Measurements from ENCODE around the gene TSPAN14.

Gene TSPAN14

GRCh38 chr10:80518807-80519360, 64.8 kb downstream of the TSPAN14 start:
- H3K9ac ChIP-seq (ENCODE audit: low read depth, low read length, poor library complexity, severe bottlenecking) = no peak overlapping the region
- peaks cover 60% of the 10 kb centered on the region; the same call in 1 of the 2 replicates for H3K36me3 ChIP-seq (ENCODE audit: insufficient read depth, low read length)
- H3K9me2 ChIP-seq (replicated peaks; ENCODE audit: low read depth, low read length) = no peaks in the 10 kb centered on the region

GRCh38 chr10:80519936-80520650, 66.0 kb downstream of the TSPAN14 start:
- Histone ChIP-seq H3K9ac (ENCODE audit: low read depth, low read length, poor library complexity, severe bottlenecking) (no peak overlapping the region), H3K9me3 (ENCODE audit: insufficient read depth, low read depth, low read length) (no peaks in the 10 kb centered on the region), H2AFZ (ENCODE audit: low read length) (no peak overlapping the region), H3K4me3 (ENCODE audit: low read length, poor library complexity, severe bottlenecking) (no peak overlapping the region), H3K4me1 (ENCODE audit: insufficient read depth, low read length, poor library complexity, severe bottlenecking) (no peaks in the 10 kb centered on the region), H3K4me2 (ENCODE audit: low read depth, low read length, poor library complexity, severe bottlenecking) (no peak overlapping the region), H3K9me2 (replicated peaks; ENCODE audit: low read depth, low read length) (no peaks in the 10 kb centered on the region), H3K27me3 (ENCODE audit: insufficient read depth, low read length, poor library complexity, severe bottlenecking) (no peaks in the 10 kb centered on the region), H3K36me3 (ENCODE audit: insufficient read depth, low read length) (peaks cover 48% of the 10 kb centered on the region; the same call in 1 of the 2 replicates), H4K20me1 (ENCODE audit: insufficient read depth, low read length, poor library complexity, severe bottlenecking) (no peaks in the 10 kb centered on the region), H3K79me2 (ENCODE audit: insufficient read depth, low read length) (no peaks in the 10 kb centered on the region), H3F3A (ENCODE audit: low read depth) (no peaks in the 10 kb centered on the region)
- TF ChIP-seq CTCF (conservative IDR thresholded peaks at IDR 0.05; ENCODE audit: low read length) (no peak), EZH2phosphoT487 (IDR thresholded peaks at IDR 0.05; ENCODE audit: borderline replicate concordance) (no peak)

More at GRCh38 chr10:80518807-80519360, 64.8 kb downstream of the TSPAN14 start:
- Histone ChIP-seq H3K9me3 (ENCODE audit: insufficient read depth, low read depth, low read length) (no peaks in the 10 kb centered on the region), H2AFZ (ENCODE audit: low read length) (no peak overlapping the region), H3K27me3 (ENCODE audit: insufficient read depth, low read length, poor library complexity, severe bottlenecking) (no peaks in the 10 kb centered on the region), H3K4me2 (ENCODE audit: low read depth, low read length, poor library complexity, severe bottlenecking) (no peak overlapping the region), H3F3A (ENCODE audit: low read depth) (no peaks in the 10 kb centered on the region), H3K4me3 (ENCODE audit: low read length, poor library complexity, severe bottlenecking) (no peak overlapping the region), H3K4me1 (ENCODE audit: insufficient read depth, low read length, poor library complexity, severe bottlenecking) (no peaks in the 10 kb centered on the region), H3K79me2 (ENCODE audit: insufficient read depth, low read length) (no peaks in the 10 kb centered on the region), H4K20me1 (ENCODE audit: insufficient read depth, low read length, poor library complexity, severe bottlenecking) (no peaks in the 10 kb centered on the region)
- no peak for TF ChIP-seq EZH2phosphoT487 (IDR thresholded peaks at IDR 0.05; ENCODE audit: borderline replicate concordance)
- TF ChIP-seq CTCF (conservative IDR thresholded peaks at IDR 0.05; ENCODE audit: low read length) = no peak

GRCh38 chr10:80520661-80521470, 66.8 kb downstream of the TSPAN14 start:
- H3K27me3 ChIP-seq (ENCODE audit: insufficient read depth, low read length, poor library complexity, severe bottlenecking) = no peaks in the 10 kb centered on the region
- no peak overlapping the region for H3K9ac ChIP-seq (ENCODE audit: low read depth, low read length, poor library complexity, severe bottlenecking)

More at GRCh38 chr10:80520661-80521470, 66.8 kb downstream of the TSPAN14 start:
- Histone ChIP-seq H3K79me2 (ENCODE audit: insufficient read depth, low read length) (no peaks in the 10 kb centered on the region), H3K4me1 (ENCODE audit: insufficient read depth, low read length, poor library complexity, severe bottlenecking) (no peaks in the 10 kb centered on the region), H3K4me3 (ENCODE audit: low read length, poor library complexity, severe bottlenecking) (no peak overlapping the region), H3F3A (ENCODE audit: low read depth) (no peaks in the 10 kb centered on the region), H3K36me3 (ENCODE audit: insufficient read depth, low read length) (peaks cover 41% of the 10 kb centered on the region; the same call in 1 of the 2 replicates), H4K20me1 (ENCODE audit: insufficient read depth, low read length, poor library complexity, severe bottlenecking) (no peaks in the 10 kb centered on the region), H3K9me3 (ENCODE audit: insufficient read depth, low read depth, low read length) (no peaks in the 10 kb centered on the region), H2AFZ (ENCODE audit: low read length) (no peak overlapping the region), H3K9me2 (replicated peaks; ENCODE audit: low read depth, low read length) (no peaks in the 10 kb centered on the region), H3K4me2 (ENCODE audit: low read depth, low read length, poor library complexity, severe bottlenecking) (no peak overlapping the region)
- no peak for TF ChIP-seq EZH2phosphoT487 (IDR thresholded peaks at IDR 0.05; ENCODE audit: borderline replicate concordance)
- TF ChIP-seq CTCF (conservative IDR thresholded peaks at IDR 0.05; ENCODE audit: low read length) = no peak
